GM18498 (cell line): ENCODE data around the gene UBASH3A.

ENCODE experiments used
- ATAC-seq: cut with Tn5 transposase; IDR thresholded peaks from one replicate; pipeline ENCODE4 v1.9.1; 2021; ENCODE audit warnings: mild to moderate bottlenecking, moderate library complexity; ENCODE audit not compliant: unreplicated experiment

UBASH3A gene

GRCh38 chr21:42426424-42426823 lies 22.7 kb downstream of the UBASH3A start:
- no peak for ATAC-seq

DNA sequence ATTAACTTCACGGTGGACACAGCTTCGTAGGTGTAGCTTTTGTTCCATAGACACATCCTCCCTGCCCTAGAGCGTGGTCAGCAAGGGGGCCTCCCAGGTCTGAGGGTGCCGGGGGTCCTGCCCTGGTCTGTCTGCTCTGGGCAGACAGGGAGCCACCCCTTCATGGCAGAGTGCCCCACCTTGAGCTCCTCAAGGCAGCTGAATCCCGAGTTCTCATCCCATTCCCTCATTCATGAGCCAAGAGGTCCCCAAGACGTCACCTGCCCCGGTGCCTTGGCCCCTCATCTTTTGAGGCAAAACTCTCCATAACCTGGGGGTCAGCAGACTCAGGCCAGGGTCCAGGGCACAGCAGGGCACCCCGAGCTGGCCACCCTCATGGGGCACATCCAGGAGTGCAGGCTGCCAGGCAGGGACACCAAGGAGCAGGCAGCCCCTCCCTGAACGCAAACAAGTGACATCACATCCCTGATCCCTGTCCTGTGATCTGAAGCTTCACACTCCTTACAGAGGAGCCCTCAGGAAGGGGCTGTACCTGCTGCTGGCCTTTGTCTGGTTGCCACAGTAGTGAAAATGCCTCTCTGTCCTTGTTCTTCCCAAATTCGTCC lies 23.3 kb downstream of the UBASH3A start:
- ATAC-seq = no peak

DNA sequence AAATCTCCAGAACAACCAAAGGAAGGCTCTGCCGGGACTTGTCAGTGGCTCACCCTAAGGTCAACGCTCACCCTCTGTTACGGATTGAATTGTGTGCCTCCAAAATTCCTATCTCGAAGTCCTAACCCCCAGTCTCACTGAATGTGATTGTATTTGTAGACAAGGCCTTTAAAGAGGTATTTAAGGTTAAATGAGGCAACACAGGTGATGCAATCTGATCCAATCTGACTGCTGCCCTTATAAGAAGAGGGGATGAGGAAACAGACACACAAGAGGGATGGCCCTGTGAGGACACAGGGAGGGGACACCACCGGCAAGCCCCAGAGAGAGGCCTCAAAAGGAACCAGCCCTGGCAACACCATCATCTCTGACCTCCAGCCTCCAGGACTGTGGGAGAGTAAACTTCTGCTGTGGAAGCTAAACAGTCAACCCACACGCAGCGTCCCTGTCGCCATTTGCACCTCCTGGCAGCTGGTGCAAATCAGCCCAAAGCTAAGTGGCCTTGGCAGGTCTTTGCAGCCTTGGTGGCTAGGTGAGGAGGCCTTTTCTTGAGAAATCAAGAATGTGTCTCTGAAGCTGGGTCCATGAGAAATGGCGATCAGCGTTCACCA lies 24.2 kb downstream of the UBASH3A start:
- no peak for ATAC-seq

- no peak for ATAC-seq
These were observed 25.3 kb downstream of the UBASH3A start for GRCh38 chr21:42429021-42429420.

DNA sequence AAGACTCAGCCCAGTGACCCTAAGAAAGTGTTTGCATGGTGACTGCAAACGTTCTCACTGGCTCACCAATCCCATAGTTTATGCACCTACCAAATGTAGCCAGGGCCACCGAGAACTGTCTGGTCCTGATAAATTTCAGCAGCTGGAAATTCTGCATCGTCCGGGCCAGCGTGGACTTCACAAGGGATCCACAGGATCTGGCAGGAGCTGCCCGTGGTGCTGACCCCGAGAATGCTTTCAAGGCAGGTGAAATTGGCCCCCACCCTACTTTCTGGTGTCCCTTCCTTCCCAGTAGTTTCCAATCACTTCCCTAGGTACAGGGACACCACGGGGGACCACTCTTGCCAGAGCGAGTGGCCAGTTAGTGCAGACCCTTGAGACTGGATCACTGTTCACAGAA lies 26.2 kb downstream of the UBASH3A start:
- no peak for ATAC-seq

DNA sequence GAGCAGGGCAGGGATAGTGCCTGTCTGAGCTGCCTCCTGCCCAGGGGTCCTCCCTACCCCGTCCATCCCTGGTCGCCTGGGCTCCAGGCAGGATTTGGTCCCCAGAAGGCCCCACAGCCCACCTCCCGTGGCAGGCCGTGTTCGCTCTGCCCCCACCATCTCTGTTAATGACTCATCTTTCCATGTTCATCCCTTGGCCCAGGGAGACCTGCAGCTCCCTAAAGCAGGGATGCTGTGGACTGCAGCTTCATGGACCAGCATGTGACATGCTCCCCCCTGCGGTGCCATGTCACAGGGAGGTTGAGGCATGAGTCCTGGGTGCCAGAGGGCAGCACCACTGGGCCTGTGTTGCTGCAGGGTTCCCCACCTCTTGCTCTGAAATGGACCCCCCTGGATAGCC lies 26.8 kb downstream of the UBASH3A start:
- no peak for ATAC-seq

- no peak for ATAC-seq
These were observed 27.5 kb downstream of the UBASH3A start for GRCh38 chr21:42431196-42431595.

- no peak for ATAC-seq
These were observed 29.0 kb downstream of the UBASH3A start for GRCh38 chr21:42432695-42433094.

DNA sequence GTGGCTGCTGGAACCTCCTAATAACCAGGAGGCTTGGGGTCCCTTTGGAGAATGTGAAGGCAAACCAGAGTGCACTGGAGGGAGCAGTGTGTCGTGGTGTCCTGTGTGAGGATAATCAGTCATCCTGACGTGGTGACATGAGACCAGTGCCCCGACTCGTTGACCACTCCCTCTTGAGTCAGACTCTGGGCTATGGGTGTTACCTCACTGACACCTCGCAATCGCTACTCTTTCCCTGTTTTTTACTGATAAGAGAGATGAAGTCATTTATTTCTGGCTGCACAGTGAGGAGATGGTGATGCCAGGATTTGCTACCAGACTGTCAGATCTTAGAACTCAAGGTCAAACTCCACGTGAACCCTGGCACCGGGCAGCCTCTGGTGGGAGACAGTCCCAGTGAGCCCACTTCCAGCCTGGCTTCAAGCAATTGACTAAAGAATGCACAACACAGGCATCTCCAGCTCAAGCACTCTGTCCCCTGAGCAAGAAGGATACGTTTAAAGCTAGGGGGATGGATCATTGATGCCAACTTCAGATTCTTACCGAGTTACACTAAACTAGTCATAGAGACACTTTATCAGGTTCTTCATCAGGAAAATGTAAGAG lies 30.3 kb downstream of the UBASH3A start:
- ATAC-seq = no peak

GRCh38 chr21:42434884-42435283 lies 31.2 kb downstream of the UBASH3A start:
- no peak for ATAC-seq

GRCh38 chr21:42435401-42435800 lies 31.7 kb downstream of the UBASH3A start:
- ATAC-seq = no peak

GRCh38 chr21:42435833-42436232 lies 32.1 kb downstream of the UBASH3A start:
- no peak for ATAC-seq

DNA sequence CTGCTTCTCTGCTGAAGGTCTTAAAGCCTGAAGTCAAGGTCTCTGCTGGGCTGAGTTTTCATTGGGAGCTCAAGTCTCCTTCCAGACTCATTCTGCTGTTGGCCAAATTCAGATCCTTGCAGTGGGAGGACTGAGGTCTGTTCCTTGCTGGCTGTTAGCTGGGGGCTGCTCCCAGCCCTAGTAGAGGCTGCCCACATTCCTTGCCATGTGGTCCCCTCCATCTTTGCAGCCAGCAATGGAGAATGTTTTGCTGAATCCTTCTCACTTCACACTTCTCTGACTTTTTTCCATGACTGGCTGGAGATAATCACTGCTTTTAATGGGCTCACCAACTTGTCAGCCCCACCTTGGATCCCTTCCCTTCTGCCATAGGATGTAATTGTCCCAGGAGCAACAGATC lies 33.2 kb downstream of the UBASH3A start:
- no peak for ATAC-seq

DNA sequence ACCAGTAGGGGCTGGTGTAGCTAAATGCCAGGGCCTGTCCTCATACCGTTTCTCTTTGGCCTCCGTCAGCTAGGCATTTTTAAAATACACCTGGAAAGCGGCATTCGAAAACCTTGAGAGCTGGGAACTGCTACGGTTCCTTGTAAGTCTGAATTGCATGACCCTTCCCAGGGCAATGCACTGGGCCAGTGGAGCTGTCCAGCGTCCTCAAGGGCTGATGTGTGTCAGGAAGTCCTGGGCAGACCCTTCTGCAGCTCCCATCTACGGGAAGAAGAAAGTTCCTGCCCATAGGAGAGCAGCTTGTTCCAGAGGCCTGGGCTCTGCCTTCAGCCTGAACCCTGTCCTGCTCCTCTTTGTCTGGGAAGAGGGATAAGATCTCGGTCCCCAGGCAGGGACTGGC lies 34.1 kb downstream of the UBASH3A start:
- ATAC-seq = no peak

GRCh38 chr21:42438316-42439205 lies 34.9 kb downstream of the UBASH3A start:
- no peak for ATAC-seq

DNA sequence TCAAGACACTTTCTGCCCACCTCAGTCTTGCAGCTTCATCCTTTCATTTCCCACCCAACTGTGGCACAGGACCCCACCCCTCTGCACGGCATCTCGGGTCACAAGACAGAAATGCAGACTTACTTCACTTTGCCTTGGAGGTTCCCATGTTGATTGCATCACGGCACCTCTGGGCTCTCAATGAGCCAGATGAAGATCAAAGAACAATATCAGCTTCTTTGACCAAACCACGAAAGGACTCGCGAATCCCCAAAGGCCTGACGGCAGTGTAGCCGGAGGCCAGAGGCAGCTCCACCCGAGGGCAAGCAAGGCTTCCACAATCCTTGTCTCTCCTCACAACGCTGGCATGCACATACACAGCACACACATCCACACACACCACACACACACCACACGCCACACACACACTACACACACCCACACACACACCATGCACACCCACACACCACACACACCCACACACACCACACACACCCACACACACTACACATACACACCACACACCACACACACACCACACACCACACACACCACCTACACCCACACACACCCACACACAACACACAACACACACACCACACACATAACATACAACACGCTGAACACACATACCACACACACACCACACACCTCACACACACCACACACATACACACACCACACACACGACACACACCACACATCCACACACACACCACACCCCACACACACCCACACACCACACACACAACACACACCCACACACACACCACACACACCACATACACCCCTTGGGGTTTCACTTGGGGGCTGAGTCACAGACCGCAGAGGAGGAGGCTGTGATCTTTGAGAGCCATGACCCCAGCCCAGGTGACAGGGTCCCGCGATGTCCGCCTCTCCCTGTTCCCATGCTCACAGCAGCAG lies 35.8 kb downstream of the UBASH3A start:
- no peak for ATAC-seq

DNA sequence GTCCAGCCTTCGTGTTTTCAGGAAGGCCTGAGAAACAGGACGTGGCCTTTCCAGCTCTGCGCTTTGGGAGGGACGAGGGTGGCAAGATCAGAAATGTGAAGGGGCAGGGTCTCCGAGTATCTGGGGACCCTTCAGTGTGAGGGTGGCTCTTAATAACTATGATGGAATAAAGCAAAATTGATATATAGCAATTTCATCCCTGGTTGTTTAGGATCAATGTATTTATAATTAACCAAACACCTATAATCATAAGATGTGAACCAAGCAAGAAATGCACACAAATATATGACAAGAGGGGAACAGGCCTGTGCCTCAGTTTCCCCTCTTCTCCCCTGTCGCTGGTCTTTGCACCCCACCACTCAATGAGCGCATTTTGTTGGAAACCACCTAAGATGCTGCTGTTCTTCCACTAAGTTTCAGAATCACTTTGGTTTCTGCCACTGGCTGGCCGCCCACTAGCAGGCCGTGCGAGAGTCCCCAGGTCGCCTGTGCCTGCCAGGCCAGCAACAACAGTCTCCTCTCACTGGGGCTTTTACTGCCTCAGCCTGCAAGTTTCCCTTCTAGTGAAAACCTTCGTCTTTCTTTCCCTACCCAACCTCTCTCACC lies 36.6 kb downstream of the UBASH3A start:
- ATAC-seq = peak; percentile 78

DNA sequence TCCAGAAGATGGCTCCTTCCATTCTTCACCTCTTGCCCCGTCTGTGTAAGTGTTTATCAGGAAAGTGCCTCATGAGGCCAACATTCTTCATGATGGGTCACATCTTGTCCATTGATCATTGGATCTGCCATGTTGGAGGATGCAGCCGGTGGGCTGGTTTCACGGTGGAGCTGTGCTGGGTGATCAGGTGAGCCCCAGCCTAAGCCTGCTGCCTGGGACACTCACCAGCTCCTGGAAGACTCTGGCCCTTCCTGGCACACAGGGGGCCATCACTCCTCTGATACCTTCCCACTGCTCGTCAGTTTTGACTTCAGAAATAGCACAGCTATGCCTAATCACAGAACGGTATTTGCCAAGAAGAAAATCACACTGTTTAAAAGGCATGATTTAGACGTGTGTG lies 38.3 kb downstream of the UBASH3A start:
- no peak for ATAC-seq

DNA sequence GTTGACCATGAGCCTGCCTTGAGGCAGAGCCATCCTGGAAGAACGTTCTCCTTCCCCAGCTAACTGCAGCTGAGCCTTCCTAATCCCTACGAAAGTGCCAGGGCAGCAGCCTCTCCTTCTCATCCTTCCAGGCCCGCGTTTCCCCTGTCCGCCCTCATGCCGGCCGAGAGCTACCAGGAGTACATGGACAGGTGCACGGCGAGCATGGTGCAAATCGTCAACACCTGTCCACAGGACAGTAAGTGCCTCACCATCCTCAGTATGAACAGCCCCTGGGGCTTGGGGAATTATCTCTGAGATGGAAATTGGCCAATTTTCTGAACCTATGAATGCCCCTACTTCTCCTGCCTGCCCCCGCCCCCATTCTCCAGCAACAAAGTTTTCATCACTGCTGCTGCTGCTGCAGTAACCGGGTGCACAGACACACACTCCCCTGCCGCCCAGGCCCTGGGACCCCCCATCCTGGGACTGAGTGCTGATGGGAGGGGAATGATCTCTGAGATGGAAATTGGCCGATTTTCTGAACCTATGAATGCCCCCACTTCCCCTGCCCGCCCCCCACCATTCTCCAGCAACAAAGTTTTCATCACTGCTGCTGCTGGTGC lies 39.6 kb downstream of the UBASH3A start:
- no peak for ATAC-seq
